ENCODE results near the gene NPFFR1. TPM values are rescaled to one million over a fixed set of nuclear protein-coding genes. Genes with fewer than 3 reads are reported as not detected.

NPFFR1 gene
- total RNA-seq, 1 experiment from 2014 or later = 0.24 TPM

GRCh38 chr10:70269741-70270140, 14.1 kb downstream of the NPFFR1 start:
- H3K27ac Mint-ChIP-seq (ENCODE audit: unreplicated experiment) = no peak overlapping the region
- H3K36me3 Mint-ChIP-seq (ENCODE audit: insufficient read depth, unreplicated experiment) = peaks cover 6% of the 10 kb centered on the region
- intact Hi-C loops (cut with micrococcal nuclease; ENCODE audit: unreplicated experiment) = loop anchor here (5.0 kb wide), 2 partner anchors 37 to 63 kb away; partner anchors contain the start of gene PPA1
- no peak for DNase-seq
- H3K27me3 Mint-ChIP-seq (ENCODE audit: unreplicated experiment) = no peaks in the 10 kb centered on the region
- no peak overlapping the region for H3K4me3 Mint-ChIP-seq (ENCODE audit: low read depth, unreplicated experiment)
- peaks cover 37% of the 10 kb centered on the region for H3K4me1 Mint-ChIP-seq (ENCODE audit: low read depth, unreplicated experiment)
- CTCF ChIA-PET = interaction anchor here (0.6 kb wide), 2 partner anchors 29 to 78 kb away, joined by 3 to 8 read pairs; no protein-coding TSS in a partner anchor
- BruUV-seq (replicated peaks) = no TSS peak
- TF ChIP-seq CTCF (IDR thresholded peaks at IDR 0.05; ENCODE audit: unreplicated experiment) = no peak
- no peaks in the 10 kb centered on the region for H3K9me3 Mint-ChIP-seq (ENCODE audit: low read depth, unreplicated experiment)

GRCh38 chr10:70268376-70268775, 15.4 kb downstream of the NPFFR1 start:
- Mint-ChIP-seq H3K27ac (ENCODE audit: unreplicated experiment) (no peak overlapping the region), H3K9me3 (ENCODE audit: low read depth, unreplicated experiment) (no peaks in the 10 kb centered on the region), H3K4me1 (ENCODE audit: low read depth, unreplicated experiment) (peaks cover 37% of the 10 kb centered on the region), H3K36me3 (ENCODE audit: insufficient read depth, unreplicated experiment) (peaks cover 6% of the 10 kb centered on the region), H3K4me3 (ENCODE audit: low read depth, unreplicated experiment) (no peak overlapping the region), H3K27me3 (ENCODE audit: unreplicated experiment) (no peaks in the 10 kb centered on the region)
- DNase-seq = no peak
- CTCF ChIA-PET = interaction anchor here (0.6 to 1.7 kb wide), 2 partner anchors 45 to 47 kb away, joined by 6 to 7 read pairs; no protein-coding TSS in a partner anchor
- no TSS peak for BruUV-seq (replicated peaks)
- TF ChIP-seq CTCF (IDR thresholded peaks at IDR 0.05; ENCODE audit: unreplicated experiment) = no peak
- intact Hi-C loops (cut with micrococcal nuclease; ENCODE audit: unreplicated experiment) = loop anchor here (5.0 kb wide), 1 partner anchor 36 kb away; the partner anchor contains the start of gene PPA1

GRCh38 chr10:70267161-70267933, 16.5 kb downstream of the NPFFR1 start:
- peaks cover 6% of the 10 kb centered on the region for H3K36me3 Mint-ChIP-seq (ENCODE audit: insufficient read depth, unreplicated experiment)
- CTCF ChIA-PET = interaction anchor here (0.5 to 1.7 kb wide), 6 partner anchors 9 to 756 kb away, joined by 3 to 7 read pairs (median 6); no protein-coding TSS in a partner anchor
- intact Hi-C loops (cut with micrococcal nuclease; ENCODE audit: unreplicated experiment) = loop anchor here (5.0 kb wide), 1 partner anchor 35 kb away; the partner anchor contains the start of gene PPA1
- H3K27ac Mint-ChIP-seq (ENCODE audit: unreplicated experiment) = peak overlapping the region; percentile 3
- BruUV-seq (replicated peaks) = no TSS peak
- TF ChIP-seq CTCF (IDR thresholded peaks at IDR 0.05; ENCODE audit: unreplicated experiment) = peak; percentile 43
- H3K4me1 Mint-ChIP-seq (ENCODE audit: low read depth, unreplicated experiment) = peaks cover 32% of the 10 kb centered on the region
- DNase-seq = peak; percentile 56
- H3K4me3 Mint-ChIP-seq (ENCODE audit: low read depth, unreplicated experiment) = no peak overlapping the region
- no peaks in the 10 kb centered on the region for H3K9me3 Mint-ChIP-seq (ENCODE audit: low read depth, unreplicated experiment)
- no peaks in the 10 kb centered on the region for H3K27me3 Mint-ChIP-seq (ENCODE audit: unreplicated experiment)

GRCh38 chr10:70266701-70267100, 17.1 kb downstream of the NPFFR1 start:
- Mint-ChIP-seq H3K36me3 (ENCODE audit: insufficient read depth, unreplicated experiment) (peaks cover 6% of the 10 kb centered on the region), H3K4me1 (ENCODE audit: low read depth, unreplicated experiment) (peaks cover 25% of the 10 kb centered on the region), H3K9me3 (ENCODE audit: low read depth, unreplicated experiment) (peaks cover 3% of the 10 kb centered on the region), H3K4me3 (ENCODE audit: low read depth, unreplicated experiment) (no peak overlapping the region), H3K27ac (ENCODE audit: unreplicated experiment) (peak overlapping the region; percentile 3), H3K27me3 (ENCODE audit: unreplicated experiment) (no peaks in the 10 kb centered on the region)
- no peak for TF ChIP-seq CTCF (IDR thresholded peaks at IDR 0.05; ENCODE audit: unreplicated experiment)
- intact Hi-C loops (cut with micrococcal nuclease; ENCODE audit: unreplicated experiment) = loop anchor here (5.0 kb wide), 1 partner anchor 34 kb away; the partner anchor contains the start of gene PPA1
- CTCF ChIA-PET = interaction anchor here (0.7 to 1.7 kb wide), 4 partner anchors 8 to 97 kb away, joined by 3 to 7 read pairs (median 6); no protein-coding TSS in a partner anchor
- BruUV-seq (replicated peaks) = no TSS peak
- no peak for DNase-seq

Measured in Calu3 (cell line).